GM18873 (cell line): Measurements from ENCODE around the gene ESYT1.
"Not testable (repeated sequence)": the region's sequence is repeated elsewhere in the genome, so short reads cannot be mapped to it uniquely, and the experiment has no call there.

ENCODE experiments used
- ATAC-seq: cut with Tn5 transposase; IDR thresholded peaks from one replicate; pipeline ENCODE4 v1.9.1; 2021; ENCODE audit warnings: mild to moderate bottlenecking, moderate library complexity, moderate number of reproducible peaks; ENCODE audit not compliant: unreplicated experiment, low FRiP score

ESYT1 gene

GRCh38 chr12:56104109-56104814 lies 23.8 kb upstream of the ESYT1 start, which contains the start of gene PA2G4:
Gene PA2G4, plus strand, starts transcription at chr12:56104559. Its CDS starts 179 bp downstream, at chr12:56104738.
- peak; percentile 90 for ATAC-seq

GRCh38 chr12:56104815-56105608 lies 23.1 kb upstream of the ESYT1 start:
- peak; percentile 7 for ATAC-seq

DNA sequence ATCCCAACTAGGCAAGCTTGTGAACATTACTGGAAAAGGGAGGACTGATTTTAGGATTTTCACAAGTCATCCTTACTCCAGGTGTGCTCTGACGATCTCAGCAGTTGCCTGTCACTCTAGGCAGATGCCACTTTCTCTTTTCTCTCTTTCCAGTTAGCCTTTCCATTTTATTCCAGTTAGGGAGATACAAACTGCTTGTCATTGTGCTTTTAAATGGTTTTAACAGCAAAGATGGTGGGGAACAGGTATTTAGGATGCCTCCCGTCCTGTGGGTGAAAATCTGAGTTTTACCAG lies 22.5 kb upstream of the ESYT1 start:
- no peak for ATAC-seq

DNA sequence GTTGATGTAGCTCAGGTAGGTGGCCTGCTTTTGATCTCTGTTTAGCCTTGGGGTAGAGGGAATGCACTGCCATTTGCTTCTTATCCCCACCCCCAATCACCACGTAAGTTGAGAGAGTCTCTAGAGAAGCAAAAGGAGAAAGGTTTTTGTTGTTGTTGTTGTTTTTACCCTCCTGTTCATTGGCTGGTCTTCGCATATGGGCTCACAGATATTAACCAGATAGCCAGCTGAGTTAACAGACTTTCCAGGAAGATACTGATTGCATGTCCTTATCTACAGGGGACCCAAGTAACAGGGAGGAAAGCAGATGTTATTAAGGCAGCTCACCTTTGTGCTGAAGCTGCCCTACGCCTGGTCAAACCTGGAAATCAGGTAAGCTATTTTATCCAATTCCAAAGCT lies 20.8 kb upstream of the ESYT1 start:
- no peak for ATAC-seq

GRCh38 chr12:56110571-56110970 lies 17.5 kb upstream of the ESYT1 start:
- no peak for ATAC-seq

- no peak for ATAC-seq
These were observed 14.0 kb upstream of the ESYT1 start for GRCh38 chr12:56114084-56114483.

DNA sequence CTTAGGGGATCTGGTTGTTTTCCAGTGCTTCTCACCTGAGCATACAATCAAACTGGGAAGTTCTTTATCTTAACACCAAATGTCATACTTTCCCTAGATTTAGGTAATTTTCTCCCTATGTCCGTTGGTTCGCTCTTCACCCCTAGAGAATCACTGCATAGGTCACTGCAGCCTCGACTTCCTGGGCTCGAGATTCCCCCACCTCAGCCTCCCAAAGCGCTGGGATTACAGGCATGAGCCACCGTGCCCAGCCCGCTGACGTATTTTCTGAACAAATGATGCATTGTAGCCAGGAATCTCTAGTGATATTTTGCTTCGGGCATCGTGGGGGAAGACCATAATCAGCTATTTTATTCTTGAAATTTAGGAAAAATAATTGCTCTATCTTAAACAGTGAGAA lies 12.7 kb upstream of the ESYT1 start:
- no peak for ATAC-seq

DNA sequence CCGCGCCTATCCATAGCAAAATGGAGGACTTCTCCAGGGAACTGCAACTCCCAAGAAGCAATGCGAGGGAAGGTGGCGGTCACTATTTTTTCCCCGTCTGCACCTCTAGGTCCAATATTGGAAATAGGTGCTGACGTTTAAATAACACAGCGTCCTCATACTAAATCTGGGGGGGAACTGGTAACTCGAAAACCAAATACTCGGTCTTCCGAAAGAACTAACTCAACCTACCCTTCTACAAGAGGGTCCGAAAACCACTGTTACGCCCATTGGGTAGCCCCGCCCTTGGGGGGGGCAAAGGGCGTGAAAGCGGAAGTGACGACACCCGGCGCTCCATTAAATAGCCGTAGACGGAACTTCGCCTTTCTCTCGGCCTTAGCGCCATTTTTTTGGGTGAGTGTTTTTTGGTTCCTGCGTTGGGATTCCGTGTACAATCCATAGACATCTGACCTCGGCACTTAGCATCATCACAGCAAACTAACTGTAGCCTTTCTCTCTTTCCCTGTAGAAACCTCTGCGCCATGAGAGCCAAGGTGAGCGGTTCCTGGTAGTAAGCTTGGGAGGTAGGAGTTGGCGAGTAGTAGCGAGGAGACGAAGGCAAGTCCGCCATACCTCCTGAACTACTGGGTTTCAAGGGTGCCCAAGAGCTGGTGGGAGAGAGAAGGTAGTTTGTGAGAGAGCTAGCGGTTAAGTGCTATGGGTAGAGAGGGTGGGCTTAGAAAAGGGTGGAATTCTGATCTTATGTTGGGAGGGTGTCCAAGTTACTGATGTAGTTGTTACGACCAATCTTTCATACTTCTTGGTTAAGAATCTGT lies 11.6 kb upstream of the ESYT1 start, which contains the start of gene RPL41:
RPL41 (plus strand) TSS at position 367 of the 815 bp plus-strand sequence.
- ATAC-seq = peak; percentile 34

DNA sequence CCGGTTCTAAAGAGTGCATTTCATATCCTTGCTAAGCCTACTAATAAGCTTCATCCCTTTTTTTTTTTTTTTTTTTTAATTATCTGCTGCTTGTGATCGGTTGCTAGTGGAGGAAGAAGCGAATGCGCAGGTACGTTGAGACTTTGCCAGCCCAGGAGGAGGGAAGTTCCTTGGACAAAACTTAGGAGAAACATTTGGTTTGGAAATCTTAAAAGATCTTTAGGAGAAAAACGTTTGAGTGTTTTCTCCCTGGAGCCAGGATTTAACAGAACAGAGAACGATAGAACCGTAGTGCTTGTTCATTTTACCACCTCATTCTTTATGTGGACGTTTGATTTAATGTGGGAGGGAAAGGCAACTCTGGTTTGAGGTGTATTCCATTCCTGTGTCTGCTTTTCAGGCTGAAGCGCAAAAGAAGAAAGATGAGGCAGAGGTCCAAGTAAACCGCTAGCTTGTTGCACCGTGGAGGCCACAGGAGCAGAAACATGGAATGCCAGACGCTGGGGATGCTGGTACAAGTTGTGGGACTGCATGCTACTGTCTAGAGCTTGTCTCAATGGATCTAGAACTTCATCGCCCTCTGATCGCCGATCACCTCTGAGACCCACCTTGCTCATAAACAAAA lies 10.9 kb upstream of the ESYT1 start:
- ATAC-seq = not testable (repeated sequence)

- ATAC-seq = peak; percentile 87
These were observed 10.0 kb upstream of the ESYT1 start, which contains the start of gene ZC3H10 for GRCh38 chr12:56117778-56118687. Gene ZC3H10, plus strand, starts transcription at chr12:56118266. Its CDS starts 2,297 bp downstream, at chr12:56120563.

GRCh38 chr12:56118688-56119357 lies 9.2 kb upstream of the ESYT1 start:
- peak; percentile 1 for ATAC-seq

GRCh38 chr12:56119361-56119796 lies 8.7 kb upstream of the ESYT1 start:
- ATAC-seq = no peak

DNA sequence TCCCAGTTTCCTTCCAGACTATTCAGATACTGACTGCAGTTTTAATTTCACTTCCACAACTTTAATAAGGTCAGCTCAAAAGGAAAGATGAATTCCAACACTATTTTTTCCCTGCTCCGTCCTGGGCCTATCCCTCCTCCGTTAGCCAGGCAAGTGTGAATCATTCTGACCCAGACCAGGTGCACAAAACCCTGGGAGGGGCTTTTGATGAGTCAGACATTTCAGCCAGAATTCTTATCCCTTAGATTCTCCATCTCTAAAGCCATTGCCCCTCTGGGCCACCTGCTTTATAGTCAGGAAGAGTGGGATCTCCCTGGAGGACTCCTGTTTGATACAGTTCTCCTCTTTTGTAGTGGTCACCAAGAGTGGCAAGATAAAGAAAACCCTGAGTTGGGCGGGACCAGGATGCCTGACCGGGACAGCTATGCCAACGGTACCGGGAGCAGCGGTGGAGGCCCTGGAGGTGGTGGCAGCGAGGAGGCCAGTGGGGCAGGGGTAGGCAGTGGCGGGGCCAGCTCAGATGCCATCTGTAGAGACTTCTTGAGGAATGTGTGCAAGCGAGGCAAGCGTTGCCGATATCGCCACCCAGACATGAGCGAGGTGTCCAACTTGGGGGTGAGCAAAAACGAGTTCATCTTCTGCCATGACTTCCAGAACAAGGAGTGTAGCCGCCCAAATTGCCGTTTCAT lies 7.8 kb upstream of the ESYT1 start:
- ATAC-seq = no peak

DNA sequence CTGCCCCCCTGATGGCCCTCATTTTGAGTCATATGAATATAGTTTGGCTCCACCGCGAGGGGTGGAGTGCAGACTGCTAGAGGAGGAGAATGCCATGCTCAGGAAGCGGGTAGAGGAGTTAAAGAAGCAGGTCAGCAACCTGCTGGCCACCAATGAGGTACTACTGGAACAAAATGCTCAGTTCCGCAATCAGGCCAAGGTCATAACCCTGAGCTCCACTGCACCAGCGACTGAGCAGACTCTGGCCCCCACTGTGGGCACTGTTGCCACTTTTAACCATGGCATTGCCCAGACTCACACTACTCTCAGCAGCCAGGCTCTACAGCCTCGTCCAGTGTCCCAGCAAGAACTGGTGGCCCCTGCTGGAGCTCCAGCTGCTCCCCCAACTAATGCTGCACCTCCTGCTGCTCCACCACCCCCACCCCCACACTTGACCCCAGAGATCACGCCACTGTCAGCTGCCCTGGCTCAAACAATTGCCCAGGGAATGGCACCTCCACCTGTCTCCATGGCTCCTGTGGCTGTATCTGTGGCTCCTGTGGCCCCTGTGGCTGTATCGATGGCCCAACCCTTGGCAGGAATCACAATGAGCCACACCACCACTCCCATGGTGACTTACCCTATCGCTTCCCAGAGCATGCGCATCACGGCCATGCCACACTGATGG lies 6.7 kb upstream of the ESYT1 start:
- ATAC-seq = no peak

DNA sequence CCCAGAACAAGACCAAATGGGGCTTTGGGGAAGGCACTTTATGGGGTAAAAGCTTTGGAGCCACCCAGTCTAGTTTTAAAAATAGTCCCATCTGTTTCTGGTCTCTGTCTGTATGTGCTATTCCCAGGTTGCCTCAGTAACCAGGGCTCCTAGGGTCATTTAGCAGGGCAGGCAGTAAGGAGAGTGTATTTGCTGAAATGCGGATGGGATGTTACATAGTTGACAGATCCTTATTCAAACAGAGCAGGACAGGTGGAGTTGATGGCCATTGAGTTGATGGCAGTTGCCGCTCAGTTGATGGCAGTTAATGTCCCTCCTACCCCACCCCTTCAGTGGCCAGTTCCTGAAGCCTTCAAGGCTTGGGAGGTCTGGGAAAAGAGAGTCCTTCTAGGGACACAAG lies 5.4 kb upstream of the ESYT1 start:
- ATAC-seq = no peak

- no peak for ATAC-seq
These were observed 3.9 kb upstream of the ESYT1 start for GRCh38 chr12:56124133-56124532.

- ATAC-seq = no peak
These were observed 1.3 kb upstream of the ESYT1 start for GRCh38 chr12:56126732-56127239.

DNA sequence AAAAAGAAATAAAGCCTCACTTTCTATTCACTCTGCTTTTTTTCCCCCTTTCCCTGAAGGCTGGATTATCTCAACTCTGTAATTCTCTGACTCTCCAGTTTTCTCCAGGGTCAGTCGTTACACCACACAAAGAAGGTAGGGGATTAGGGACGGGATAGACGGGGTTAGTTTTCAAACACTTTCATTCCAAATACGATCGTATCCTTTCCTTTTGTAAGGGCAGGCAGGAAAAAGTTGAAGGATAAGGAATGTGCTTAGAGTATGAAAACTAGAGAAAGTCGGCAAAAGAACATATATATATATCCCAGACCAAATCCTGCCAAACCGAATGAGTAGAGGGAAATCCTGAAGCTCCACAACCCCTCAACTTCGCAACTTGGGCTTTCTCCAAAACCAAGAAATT lies 581 bp upstream of the ESYT1 start:
- ATAC-seq = no peak
